GM23338 (cell line): ENCODE measurements around the gene ZNF524. TPM values are rescaled to one million over a fixed set of nuclear protein-coding genes. Genes with fewer than 3 reads are reported as not detected.

ENCODE experiments used
- ATAC-seq: fragments of 200-7000 bp; cut with Tn5 transposase; 3 replicates; pipeline ENCODE4 v1.9.1; 2020
- DNase-seq: peaks from one replicate; pipeline ENCODE4 v3.0.0-alpha.2; 2015; ENCODE audit warnings: low spot score
- H2AFZ ChIP-seq: fragments of 200-600 bp; sonication (generic); 2 replicates; pipeline ENCODE4 v1.8.0; 2016; ENCODE audit warnings: antibody characterized with exemption, mild to moderate bottlenecking, moderate library complexity
- H3F3A ChIP-seq: fragments of 200-600 bp; sonication (generic); replicated peaks from 2 replicates; pipeline ENCODE4 v1.8.0; 2017; ENCODE audit warnings: antibody characterized with exemption, mixed run types, low read depth
- H3K27ac ChIP-seq: fragments of 200-600 bp; sonication (generic); 2 replicates; pipeline ENCODE4 v1.6.1; 2016; ENCODE audit warnings: low read depth
- H3K27me3 ChIP-seq: fragments of 200-600 bp; sonication (generic); 2 replicates; pipeline ENCODE4 v1.8.0; 2016; ENCODE audit warnings: mild to moderate bottlenecking, mixed run types, moderate library complexity; ENCODE audit not compliant: insufficient read depth
- H3K36me3 ChIP-seq: fragments of 200-600 bp; sonication (generic); 2 replicates; pipeline ENCODE4 v1.8.0; 2016; ENCODE audit warnings: mild to moderate bottlenecking; ENCODE audit not compliant: insufficient read depth
- H3K4me1 ChIP-seq: fragments of 200-600 bp; sonication (generic); 2 replicates; pipeline ENCODE4 v1.8.0; 2016; ENCODE audit warnings: mild to moderate bottlenecking, moderate library complexity; ENCODE audit not compliant: insufficient read depth
- H3K4me2 ChIP-seq: fragments of 200-600 bp; sonication (generic); 2 replicates; pipeline ENCODE4 v1.7.1; 2017; ENCODE audit warnings: mixed run types
- H3K4me3 ChIP-seq: fragments of 200-600 bp; sonication (generic); 2 replicates; pipeline ENCODE4 v1.6.1; 2016; ENCODE audit warnings: mixed run types
- H3K79me2 ChIP-seq: fragments of 200-600 bp; sonication (generic); replicated peaks from 2 replicates; pipeline ENCODE4 v1.8.0; 2017; ENCODE audit warnings: mild to moderate bottlenecking; ENCODE audit not compliant: insufficient read depth
- H3K9me2 ChIP-seq: fragments of 200-600 bp; sonication (generic); 2 replicates; pipeline ENCODE4 v1.8.0; 2017; ENCODE audit not compliant: insufficient read depth
- H4K20me1 ChIP-seq: fragments of 200-600 bp; sonication (generic); replicated peaks from 2 replicates; pipeline ENCODE4 v1.8.0; 2017; ENCODE audit warnings: mild to moderate bottlenecking; ENCODE audit not compliant: insufficient read depth
- H3K27ac Mint-ChIP-seq: 2 replicates; pipeline ENCODE4 v1.8.0; 2020; ENCODE audit warnings: inconsistent platforms, mild to moderate bottlenecking, moderate library complexity, mixed read lengths
- H3K27me3 Mint-ChIP-seq: 3 replicates; pipeline ENCODE4 v1.8.0; 2022; ENCODE audit warnings: low read depth, mild to moderate bottlenecking, moderate library complexity, mixed read lengths, inconsistent platforms; ENCODE audit not compliant: insufficient read depth, poor library complexity
- H3K36me3 Mint-ChIP-seq: 3 replicates; pipeline ENCODE4 v1.8.0; 2021; ENCODE audit warnings: low read depth, mild to moderate bottlenecking, inconsistent platforms, moderate library complexity, mixed read lengths
- H3K4me1 Mint-ChIP-seq: 3 replicates; pipeline ENCODE4 v1.8.0; 2020; ENCODE audit warnings: mild to moderate bottlenecking, inconsistent platforms, mixed read lengths
- H3K4me3 Mint-ChIP-seq: 3 replicates; pipeline ENCODE4 v1.8.0; 2021; ENCODE audit warnings: moderate library complexity, mild to moderate bottlenecking, inconsistent platforms, mixed read lengths
- H3K9me3 Mint-ChIP-seq: 3 replicates; pipeline ENCODE4 v1.8.0; 2020; ENCODE audit warnings: moderate library complexity, mild to moderate bottlenecking, inconsistent platforms, mixed read lengths
- EZH2 ChIP-seq: fragments of 200-600 bp; sonication (generic); IDR thresholded peaks from one replicate; pipeline ENCODE4 v1.8.0; 2017; ENCODE audit warnings: antibody characterized with exemption, mild to moderate bottlenecking, low read depth; ENCODE audit not compliant: unreplicated experiment
- EZH2phosphoT487 ChIP-seq: fragments of 200-600 bp; sonication (generic); IDR thresholded peaks from one replicate; pipeline ENCODE4 v1.8.1; 2018; ENCODE audit warnings: antibody characterized with exemption; ENCODE audit not compliant: unreplicated experiment
- JUNB ChIP-seq: IDR thresholded peaks from one replicate; pipeline ENCODE4 v1.6.1; 2016; ENCODE audit warnings: antibody characterized with exemption; ENCODE audit not compliant: unreplicated experiment
- NANOG ChIP-seq: IDR thresholded peaks from 2 replicates; pipeline ENCODE4 v1.6.1; 2016; ENCODE audit warnings: antibody characterized with exemption, borderline replicate concordance
- POLR2AphosphoS5 ChIP-seq: IDR thresholded peaks from 2 replicates; pipeline ENCODE4 v1.6.1; 2016; ENCODE audit warnings: antibody characterized with exemption, low read depth
- REST ChIP-seq: IDR thresholded peaks from one replicate; pipeline ENCODE4 v1.6.1; 2018; ENCODE audit warnings: antibody characterized with exemption; ENCODE audit not compliant: unreplicated experiment
- STAT1 ChIP-seq: IDR thresholded peaks from one replicate; pipeline ENCODE4 v1.6.1; 2016; ENCODE audit warnings: antibody characterized with exemption; ENCODE audit not compliant: unreplicated experiment
- ZNF114 ChIP-seq: fragments of 250-450 bp; sonication (Bioruptor Pico); IDR thresholded peaks from 2 replicates; pipeline ENCODE4 v1.5.0; 2020; ENCODE audit warnings: mild to moderate bottlenecking, moderate library complexity
- ZNF331 ChIP-seq: fragments of 250-450 bp; sonication (Bioruptor Pico); IDR thresholded peaks from 2 replicates; pipeline ENCODE4 v1.5.0; 2020; ENCODE audit warnings: low read depth, mild to moderate bottlenecking, moderate library complexity
- ZNF462 ChIP-seq: fragments of 250-450 bp; sonication (Bioruptor Pico); IDR thresholded peaks from 2 replicates; pipeline ENCODE4 v1.5.0; 2020; ENCODE audit warnings: mild to moderate bottlenecking, moderate library complexity
- polyA plus RNA-seq: library from polyadenylated mRNA; unstranded; fragments of >200 nt; fragmentation: Nextera tagmentation; extraction: Ambion mirVana; gene quantifications from 2 replicates; pipeline ENCODE4 v1.2.1, GENCODE V29; 2016
- total RNA-seq: library from RNA; depleted of rRNA; stranded (reverse); fragments of >200 nt; shearing (Covaris generic); gene quantifications from 2 replicates; pipeline ENCODE4 v1.2.3, GENCODE V29; 2014

Gene ZNF524
- total and polyA plus RNA-seq, 2 experiments from 2014 or later, result 6.0 to 8.3 TPM

- Mint-ChIP-seq H3K9me3 (no peaks in the 10 kb centered on the region; the same call in 2 of the 3 replicates), H3K27ac (no peak overlapping the region), H3K4me1 (peaks cover 17% of the 10 kb centered on the region), H3K36me3 (peaks cover 35% of the 10 kb centered on the region), H3K27me3 (peaks cover 28% of the 10 kb centered on the region), H3K4me3 (no peak overlapping the region)
- Histone ChIP-seq H3K9me2 (no peaks in the 10 kb centered on the region), H3K4me3 (no peak overlapping the region), H3K27ac (no peak overlapping the region), H3K4me2 (no peak overlapping the region), H4K20me1 (peaks cover 33% of the 10 kb centered on the region), H3K36me3 (peaks cover 5% of the 10 kb centered on the region; the same call in 1 of the 2 replicates), H3K4me1 (peaks cover 5% of the 10 kb centered on the region), H3F3A (peaks cover 16% of the 10 kb centered on the region), H2AFZ (no peak overlapping the region), H3K79me2 (peaks cover 16% of the 10 kb centered on the region), H3K27me3 (no peaks in the 10 kb centered on the region)
- DNase-seq, result no peak
- ATAC-seq, result no peak
- TF ChIP-seq EZH2phosphoT487 (no peak), ZNF114 (CRISPR knock-in tag) (no peak), ZNF331 (CRISPR knock-in tag) (no peak), ZNF462 (CRISPR knock-in tag) (no peak)
Measured at GRCh38 chr19:55609326-55609725, 9.2 kb downstream of the ZNF524 start.

GRCh38 chr19:55611300-55611982 lies 11.4 kb downstream of the ZNF524 start:
- Mint-ChIP-seq H3K27ac (no peak overlapping the region), H3K4me1 (peaks cover 12% of the 10 kb centered on the region), H3K27me3 (peaks cover 16% of the 10 kb centered on the region), H3K36me3 (peaks cover 36% of the 10 kb centered on the region), H3K9me3 (no peaks in the 10 kb centered on the region; the same call in 2 of the 3 replicates), H3K4me3 (no peak overlapping the region)
- Histone ChIP-seq H4K20me1 (peaks cover 33% of the 10 kb centered on the region), H3K27me3 (no peaks in the 10 kb centered on the region), H3K27ac (no peak overlapping the region), H3K4me3 (no peak overlapping the region), H3K36me3 (peaks cover 5% of the 10 kb centered on the region; the same call in 1 of the 2 replicates), H2AFZ (no peak overlapping the region), H3K4me1 (peaks cover 3% of the 10 kb centered on the region), H3K9me2 (no peaks in the 10 kb centered on the region), H3K4me2 (no peak overlapping the region), H3K79me2 (peaks cover 16% of the 10 kb centered on the region), H3F3A (peaks cover 8% of the 10 kb centered on the region)
- no peak for DNase-seq
- ATAC-seq, result no peak
- TF ChIP-seq ZNF331 (CRISPR knock-in tag), result no peak
- no peak for TF ChIP-seq ZNF114 (CRISPR knock-in tag)
- no peak for TF ChIP-seq REST
- no peak for TF ChIP-seq NANOG
- TF ChIP-seq POLR2AphosphoS5, result no peak
- no peak for TF ChIP-seq EZH2
- TF ChIP-seq STAT1, result no peak
- no peak for TF ChIP-seq JUNB
